Measurements from ENCODE around the gene FGF14. TPM values are rescaled to one million over a fixed set of nuclear protein-coding genes. Genes with fewer than 3 reads are reported as not detected.

The FGF14 gene
- polyA plus RNA-seq, 1 of the 3 experiments (the other 2 are of a cell fraction): 0.20 TPM

DNA sequence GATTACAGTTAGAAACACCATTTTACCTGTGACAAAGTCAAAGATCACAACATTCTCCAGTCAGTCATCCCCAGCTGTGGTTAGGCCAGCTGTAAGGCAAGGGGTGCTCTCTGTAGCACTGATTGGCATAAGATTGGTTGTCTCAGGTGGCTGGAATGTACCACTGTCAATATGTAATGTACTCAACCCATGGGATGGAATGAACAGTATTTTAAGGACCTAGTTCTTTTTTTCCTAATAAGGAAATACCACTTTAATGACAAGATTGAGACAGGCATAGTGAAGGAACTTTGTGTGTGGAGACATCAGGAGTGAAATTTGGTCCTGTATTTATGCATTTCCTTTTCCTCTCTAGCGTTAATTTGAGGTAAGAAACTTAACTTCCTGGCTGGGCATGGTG is 638.7 kb downstream of the FGF14 start:
- Histone ChIP-seq H3K27ac (ENCODE audit: low read depth in 2 of 2, low read length in 1 of 2) (no peak overlapping the region), H3K36me3 (replicated peaks in 1 of 2; ENCODE audit: control insufficient read depth in 1 of 2, insufficient read depth in 2 of 2, low read length in 1 of 2) (no peaks in the 10 kb centered on the region), H3K79me2 (ENCODE audit: insufficient read depth) (no peaks in the 10 kb centered on the region), H3K27me3 (ENCODE audit: insufficient read depth) (no peaks in the 10 kb centered on the region), H3K4me1 (ENCODE audit: control insufficient read depth in 1 of 2, insufficient read depth in 2 of 2, low read depth in 1 of 2, low read length in 1 of 2) (no peaks in the 10 kb centered on the region), H3K4me3 (ENCODE audit: low read depth in 2 of 2, low read length in 1 of 2) (no peak overlapping the region), H4K20me1 (ENCODE audit: insufficient read depth) (no peaks in the 10 kb centered on the region), H3K9ac (no peak overlapping the region), H3F3A (replicated peaks; ENCODE audit: insufficient read depth) (no peaks in the 10 kb centered on the region), H2AFZ (ENCODE audit: low read depth) (no peak overlapping the region), H3K9me2 (no peaks in the 10 kb centered on the region), H3K9me3 (no peaks in the 10 kb centered on the region), H3K4me2 (no peak overlapping the region)
- DNase-seq: no peak
- WGBS (ENCODE audit: low lambda C conversion rate): 90% methylated on average over 1 of the region's 1 CpG
- no peak for TF ChIP-seq FOSL2 (IDR thresholded peaks at IDR 0.05; ENCODE audit: borderline replicate concordance, low read depth)
- TF ChIP-seq PBX3 (IDR thresholded peaks at IDR 0.05): 0 out of 2 replicates have a peak, but pooled peaks have one; percentile 2
- POLR2A ChIA-PET: no interaction called here
- CTCF ChIA-PET: interaction anchor here (1.6 kb wide), 1 partner anchor 613 kb away, joined by 5 read pairs; no protein-coding TSS in a partner anchor

GRCh38 chr13:101757446-101758039 is 644.3 kb downstream of the FGF14 start:
- H3F3A ChIP-seq (replicated peaks; ENCODE audit: insufficient read depth): peaks cover 5% of the 10 kb centered on the region
- H3K9me3 ChIP-seq: no peaks in the 10 kb centered on the region
- H3K27ac ChIP-seq (ENCODE audit: low read depth in 2 of 2, low read length in 1 of 2): no peak overlapping the region
- no peaks in the 10 kb centered on the region for H3K27me3 ChIP-seq (ENCODE audit: insufficient read depth)
- no peaks in the 10 kb centered on the region for H3K36me3 ChIP-seq (replicated peaks in 1 of 2; ENCODE audit: control insufficient read depth in 1 of 2, insufficient read depth in 2 of 2, low read length in 1 of 2)
- H4K20me1 ChIP-seq (ENCODE audit: insufficient read depth): no peaks in the 10 kb centered on the region
- no peak overlapping the region for H2AFZ ChIP-seq (ENCODE audit: low read depth)
- no peak overlapping the region for H3K9ac ChIP-seq
- no peaks in the 10 kb centered on the region for H3K79me2 ChIP-seq (ENCODE audit: insufficient read depth)
- WGBS (ENCODE audit: low lambda C conversion rate): 3% methylated on average over 1 of the region's 1 CpG
- no peak overlapping the region for H3K4me2 ChIP-seq
- H3K4me3 ChIP-seq (ENCODE audit: low read depth in 2 of 2, low read length in 1 of 2): no peak overlapping the region; a peak in 1 of 4 replicates
- H3K9me2 ChIP-seq: no peaks in the 10 kb centered on the region
- peaks cover 0 to 13% of the 10 kb centered on the region in 2 experiments; a peak in 2 of 4 replicates for H3K4me1 ChIP-seq (ENCODE audit: control insufficient read depth in 1 of 2, insufficient read depth in 2 of 2, low read depth in 1 of 2, low read length in 1 of 2)
- POLR2A ChIA-PET: no interaction called here
- peak; percentile 48 for DNase-seq
- CTCF ChIA-PET: interaction anchor here (0.7 to 3.2 kb wide), 47 partner anchors 9 to 798 kb away, joined by 3 to 34 read pairs (median 4); no protein-coding TSS in a partner anchor
- TF ChIP-seq JUND (IDR thresholded peaks at IDR 0.05): no peak
- TF ChIP-seq FOXJ3 (CRISPR knock-in tag; IDR thresholded peaks at IDR 0.05): no peak
- peak; percentile 84 for TF ChIP-seq RAD21 (IDR thresholded peaks at IDR 0.05; ENCODE audit: low read length)
- TF ChIP-seq FOSL2 (IDR thresholded peaks at IDR 0.05; ENCODE audit: borderline replicate concordance, low read depth): no peak
- no peak for TF ChIP-seq GABPA (IDR thresholded peaks at IDR 0.05; ENCODE audit: low read depth)
- no peak for TF ChIP-seq GATA2 (CRISPR knock-in tag; IDR thresholded peaks at IDR 0.05)
- TF ChIP-seq TAF1 (IDR thresholded peaks at IDR 0.05; ENCODE audit: borderline replicate concordance, low read depth, low read length): no peak
- TF ChIP-seq SMC3 (IDR thresholded peaks at IDR 0.05; ENCODE audit: low read depth, low read length): peak; percentile 71
- TF ChIP-seq, protein P1, sequence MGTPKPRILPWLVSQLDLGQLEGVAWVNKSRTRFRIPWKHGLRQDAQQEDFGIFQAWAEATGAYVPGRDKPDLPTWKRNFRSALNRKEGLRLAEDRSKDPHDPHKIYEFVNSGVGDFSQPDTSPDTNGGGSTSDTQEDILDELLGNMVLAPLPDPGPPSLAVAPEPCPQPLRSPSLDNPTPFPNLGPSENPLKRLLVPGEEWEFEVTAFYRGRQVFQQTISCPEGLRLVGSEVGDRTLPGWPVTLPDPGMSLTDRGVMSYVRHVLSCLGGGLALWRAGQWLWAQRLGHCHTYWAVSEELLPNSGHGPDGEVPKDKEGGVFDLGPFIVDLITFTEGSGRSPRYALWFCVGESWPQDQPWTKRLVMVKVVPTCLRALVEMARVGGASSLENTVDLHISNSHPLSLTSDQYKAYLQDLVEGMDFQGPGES (IDR thresholded peaks at IDR 0.05; ENCODE audit: low read depth, low read length): no peak
- TF ChIP-seq, protein P2, sequence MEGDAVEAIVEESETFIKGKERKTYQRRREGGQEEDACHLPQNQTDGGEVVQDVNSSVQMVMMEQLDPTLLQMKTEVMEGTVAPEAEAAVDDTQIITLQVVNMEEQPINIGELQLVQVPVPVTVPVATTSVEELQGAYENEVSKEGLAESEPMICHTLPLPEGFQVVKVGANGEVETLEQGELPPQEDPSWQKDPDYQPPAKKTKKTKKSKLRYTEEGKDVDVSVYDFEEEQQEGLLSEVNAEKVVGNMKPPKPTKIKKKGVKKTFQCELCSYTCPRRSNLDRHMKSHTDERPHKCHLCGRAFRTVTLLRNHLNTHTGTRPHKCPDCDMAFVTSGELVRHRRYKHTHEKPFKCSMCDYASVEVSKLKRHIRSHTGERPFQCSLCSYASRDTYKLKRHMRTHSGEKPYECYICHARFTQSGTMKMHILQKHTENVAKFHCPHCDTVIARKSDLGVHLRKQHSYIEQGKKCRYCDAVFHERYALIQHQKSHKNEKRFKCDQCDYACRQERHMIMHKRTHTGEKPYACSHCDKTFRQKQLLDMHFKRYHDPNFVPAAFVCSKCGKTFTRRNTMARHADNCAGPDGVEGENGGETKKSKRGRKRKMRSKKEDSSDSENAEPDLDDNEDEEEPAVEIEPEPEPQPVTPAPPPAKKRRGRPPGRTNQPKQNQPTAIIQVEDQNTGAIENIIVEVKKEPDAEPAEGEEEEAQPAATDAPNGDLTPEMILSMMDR (IDR thresholded peaks at IDR 0.05): peak; percentile 76
- no peak for TF ChIP-seq ELF1 (IDR thresholded peaks at IDR 0.05)
- no peak for TF ChIP-seq EP300 (IDR thresholded peaks at IDR 0.05; ENCODE audit: borderline replicate concordance in 1 of 2, low read depth in 1 of 2, low read length in 1 of 2)
- no peak for TF ChIP-seq SIN3A (IDR thresholded peaks at IDR 0.05; ENCODE audit: borderline replicate concordance, low read depth, low read length)

All from SK-N-SH (cell line).